Measurements from ENCODE around the gene PPID. TPM values are rescaled to one million over a fixed set of nuclear protein-coding genes. Genes with fewer than 3 reads are reported as not detected.

Gene PPID
- total and polyA plus RNA-seq, 2 of the 4 experiments (the other 2 are of a cell fraction): 11.8 to 21.1 TPM

- BruUV-seq (replicated peaks): no TSS peak
- no peaks in the 10 kb centered on the region for H3K27me3 ChIP-seq (ENCODE audit: control insufficient read depth, insufficient read depth, low read length)
- H3K36me3 ChIP-seq (ENCODE audit: control insufficient read depth, insufficient read depth, low read length): no peaks in the 10 kb centered on the region
- dilution Hi-C loops (cut with HindIII; ENCODE audit: low sequenced_read_pairs, unreplicated experiment) (no loop called here), in situ Hi-C loops (cut with MboI; ENCODE audit: low sequenced_read_pairs) (no loop called here), intact Hi-C loops (cut with micrococcal nuclease) (no loop called here)
- H2AFZ ChIP-seq (replicated peaks; ENCODE audit: low read length, poor library complexity): no peak overlapping the region
- H3K9me3 ChIP-seq (ENCODE audit: control insufficient read depth, insufficient read depth, low read length): no peaks in the 10 kb centered on the region
- no peak for DNase-seq
- no CpG with 5 or more reads among the region's 2 CpGs for WGBS, 2 experiments (ENCODE audit: extremely low coverage in 2 of 2, insufficient read length in 1 of 2)
- H3K23ac ChIP-seq (ENCODE audit: low read depth, low read length): no peak overlapping the region
- no peak overlapping the region for H3K4me2 ChIP-seq (ENCODE audit: low read depth, low read length)
- no peak overlapping the region for H2BK120ac ChIP-seq (ENCODE audit: low read depth, low read length)
- ChIA-PET CTCF (no interaction called here), POLR2A (ENCODE audit: unreplicated experiment) (interaction anchor here (0.7 kb wide), 1 partner anchor 159 kb away, joined by 8 read pairs; no protein-coding TSS in a partner anchor)
- H2AK9ac ChIP-seq (replicated peaks; ENCODE audit: low read depth, low read length, poor library complexity): no peak overlapping the region
- no peak overlapping the region for H3K4ac ChIP-seq (ENCODE audit: low read depth, low read length)
- H3K18ac ChIP-seq (ENCODE audit: low read depth, low read length): no peak overlapping the region
- no peak overlapping the region for H3K14ac ChIP-seq (replicated peaks; ENCODE audit: low read depth, low read length)
- H3K9ac ChIP-seq (ENCODE audit: low read depth, low read length): no peak overlapping the region
- H4K20me1 ChIP-seq (ENCODE audit: insufficient read depth, low read length): no peaks in the 10 kb centered on the region
- H3K9me1 ChIP-seq (ENCODE audit: insufficient read depth, low read length): no peaks in the 10 kb centered on the region
- H3K27ac ChIP-seq (ENCODE audit: insufficient read depth, low read length): no peak overlapping the region
- H3K4me3 ChIP-seq (ENCODE audit: insufficient read depth, low read depth, low read length): no peak overlapping the region
- no peak overlapping the region for H4K8ac ChIP-seq (ENCODE audit: low read depth in 2 of 2, low read length in 2 of 2)
- no peaks in the 10 kb centered on the region for H3K4me1 ChIP-seq (ENCODE audit: control insufficient read depth, insufficient read depth, low read length)
- TF ChIP-seq MAFK (IDR thresholded peaks at IDR 0.05; ENCODE audit: low read depth, low read length): no peak
- TF ChIP-seq CHD1 (IDR thresholded peaks at IDR 0.05; ENCODE audit: low read depth, low read length): no peak
- H4K91ac ChIP-seq (ENCODE audit: insufficient read depth, low read depth, low read length): no peak overlapping the region
- no peak overlapping the region for H2BK15ac ChIP-seq (ENCODE audit: low read depth, low read length)
- H2BK5ac ChIP-seq (ENCODE audit: low read depth, low read length, poor library complexity, severe bottlenecking): no peak overlapping the region
- H2BK20ac ChIP-seq (ENCODE audit: low read depth, low read length): no peak overlapping the region
- peaks cover 3 to 5% of the 10 kb centered on the region in 2 experiments; a peak in 3 of 4 replicates for H3K79me1 ChIP-seq (ENCODE audit: low read depth in 1 of 2, low read length in 2 of 2)
- H3K56ac ChIP-seq (ENCODE audit: extremely low read depth, insufficient read depth, low read length): no peak overlapping the region
- no peak overlapping the region for H4K5ac ChIP-seq (ENCODE audit: low read depth, low read length)
- ATAC-seq (ENCODE audit: low read depth): no peak
- no peak overlapping the region for H2AK5ac ChIP-seq (ENCODE audit: low read depth, low read length)
Observed at GRCh38 chr4:158678767-158679166, 44.4 kb downstream of the PPID start.

Data from IMR-90 (cell line).